HG03520 (cell line): Measurements from ENCODE around the gene NBPF20.
A peak's percentile ranks its signal among the peaks of the same experiment; 100 is the strongest.
"Not testable (repeated sequence)": the region's sequence is repeated elsewhere in the genome, so short reads cannot be mapped to it uniquely, and the experiment has no call there.

ENCODE experiments used
- ATAC-seq: cut with Tn5 transposase; IDR thresholded peaks from one replicate; pipeline ENCODE4 v1.9.1; 2021; ENCODE audit warnings: mild to moderate bottlenecking, moderate library complexity; ENCODE audit not compliant: unreplicated experiment

NBPF20 gene

GRCh38 chr1:145429329-145429728 is 3.9 kb upstream of the NBPF20 start:
- not testable (repeated sequence) for ATAC-seq

- peak; percentile 35 for ATAC-seq
These were observed 579 bp downstream of the NBPF20 start for GRCh38 chr1:145424612-145425435.

- ATAC-seq: not testable (repeated sequence)
These were observed 10.3 kb downstream of the NBPF20 start for GRCh38 chr1:145415149-145415548.

GRCh38 chr1:145407266-145407665 is 18.1 kb downstream of the NBPF20 start:
- ATAC-seq: not testable (repeated sequence)

GRCh38 chr1:145404949-145405348 is 20.5 kb downstream of the NBPF20 start:
- not testable (repeated sequence) for ATAC-seq

GRCh38 chr1:145400701-145401100 is 24.7 kb downstream of the NBPF20 start:
- not testable (repeated sequence) for ATAC-seq
